Superior temporal gyrus (tissue), 1 donor: ENCODE data around the gene CAPN3.
"Not testable (repeated sequence)": the region's sequence is repeated elsewhere in the genome, so short reads cannot be mapped to it uniquely, and the experiment has no call there.

ENCODE experiments used
- DNase-seq: peaks from one replicate; pipeline ENCODE4 v3.0.0-alpha.2; 2016; ENCODE audit errors: extremely low spot score

The CAPN3 gene

DNA sequence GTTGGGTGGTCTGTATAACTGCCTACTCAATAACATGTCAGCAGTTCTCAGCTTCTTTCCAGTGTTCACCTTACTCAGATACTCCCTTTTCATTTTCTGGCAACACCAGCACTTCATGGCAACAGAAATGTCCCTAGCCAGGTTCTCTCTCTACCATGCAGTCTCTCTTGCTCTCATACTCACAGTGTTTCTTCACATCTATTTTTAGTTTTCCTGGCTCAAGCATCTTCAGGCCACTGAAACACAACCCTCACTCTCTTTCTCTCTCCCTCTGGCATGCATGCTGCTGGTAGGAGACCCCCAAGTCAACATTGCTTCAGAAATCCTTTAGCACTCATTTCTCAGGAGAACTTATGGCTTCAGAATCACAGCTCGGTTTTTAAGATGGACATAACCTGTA, at the start of gene CAPN3:
Gene CAPN3, plus strand, starts transcription at position 253 of the 400 bp plus-strand sequence. CDS start 305 bp downstream, outside the sequence.
- no peak for DNase-seq

DNA sequence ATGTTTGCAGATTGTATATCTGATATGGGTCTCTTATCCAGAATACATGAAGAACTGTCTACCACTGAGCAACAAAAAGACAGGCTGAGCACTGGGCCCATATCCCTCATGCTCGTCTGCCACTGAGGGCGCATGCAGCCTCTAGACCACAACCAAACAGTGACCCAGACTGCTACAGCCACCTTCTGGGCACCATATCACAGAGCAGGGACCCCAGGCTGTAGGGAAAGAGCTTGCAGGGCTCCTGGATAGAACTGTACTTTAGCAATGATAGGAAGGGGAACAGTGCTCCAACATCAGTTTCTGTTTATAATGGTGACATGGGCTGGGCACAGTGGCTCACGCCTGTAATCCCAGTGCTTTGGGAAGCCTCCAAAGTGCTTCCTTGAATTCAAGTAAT, 45.8 kb upstream of the CAPN3 start:
- DNase-seq, result no peak

- DNase-seq, result no peak
Measured at GRCh38 chr15:42314818-42315217, 44.5 kb upstream of the CAPN3 start.

- DNase-seq, result no peak
Measured at GRCh38 chr15:42315521-42315920, 43.8 kb upstream of the CAPN3 start.

- not testable (repeated sequence) for DNase-seq
Measured at GRCh38 chr15:42316282-42316805, 43.0 kb upstream of the CAPN3 start.

DNA sequence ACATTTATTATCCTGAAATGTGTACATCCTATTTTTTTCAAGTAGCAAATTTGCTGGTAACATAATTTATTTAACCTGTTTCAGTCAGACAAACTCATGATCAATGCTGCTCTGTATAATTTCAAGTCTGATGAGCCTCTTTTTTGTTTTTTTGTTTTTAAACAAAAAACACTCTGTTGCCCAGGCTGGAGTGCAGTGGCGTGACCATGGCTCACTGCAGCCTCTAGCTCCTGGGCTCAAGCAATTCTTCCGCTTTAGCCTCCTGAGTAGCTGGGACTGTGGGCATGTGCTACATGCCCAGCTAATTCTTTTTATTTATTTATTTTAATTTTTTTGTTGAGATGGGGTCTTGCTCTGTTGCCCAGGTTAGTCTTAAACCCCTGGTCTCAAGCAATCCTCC, 40.1 kb upstream of the CAPN3 start:
- DNase-seq, result no peak

GRCh38 chr15:42324308-42324707, 35.0 kb upstream of the CAPN3 start:
- no peak for DNase-seq

DNA sequence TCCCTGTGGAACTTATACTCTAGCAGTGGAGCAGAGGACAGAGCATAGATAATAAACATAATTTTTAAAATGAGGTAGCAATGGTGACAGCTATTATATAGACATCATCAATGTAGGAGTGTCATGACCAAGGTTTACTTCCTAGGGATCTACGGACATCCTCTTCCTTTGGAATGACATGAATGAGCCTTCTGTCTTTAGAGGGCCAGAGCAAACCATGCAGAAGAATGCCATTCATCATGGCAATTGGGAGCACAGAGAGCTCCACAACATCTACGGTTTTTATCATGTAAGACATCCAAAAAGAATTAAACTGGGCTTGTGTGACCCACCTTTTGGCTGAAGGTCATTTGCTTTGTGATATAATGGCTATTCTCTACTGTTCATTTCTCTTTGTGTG, 30.1 kb upstream of the CAPN3 start:
- no peak for DNase-seq

GRCh38 chr15:42329992-42330391, 29.3 kb upstream of the CAPN3 start:
- no peak for DNase-seq

DNA sequence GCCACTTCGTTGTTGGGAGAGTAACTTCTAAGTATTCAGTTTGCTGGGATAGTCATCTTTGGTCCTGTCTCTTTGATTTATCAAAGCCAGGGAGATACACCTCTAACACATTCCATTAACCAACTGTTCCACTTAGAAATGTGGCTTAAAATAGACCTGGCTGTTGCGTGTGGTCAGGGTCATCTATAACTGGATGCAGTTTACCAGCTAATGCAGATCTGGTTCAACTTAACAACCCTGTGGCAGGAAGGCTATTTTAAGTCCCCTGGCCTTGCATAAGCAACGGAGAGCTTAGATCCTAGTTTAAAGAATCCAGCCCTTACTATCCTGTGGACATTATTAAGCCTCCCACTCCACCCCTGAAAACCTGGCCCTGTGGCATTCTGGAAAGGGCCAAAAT, 28.1 kb upstream of the CAPN3 start:
- no peak for DNase-seq

DNA sequence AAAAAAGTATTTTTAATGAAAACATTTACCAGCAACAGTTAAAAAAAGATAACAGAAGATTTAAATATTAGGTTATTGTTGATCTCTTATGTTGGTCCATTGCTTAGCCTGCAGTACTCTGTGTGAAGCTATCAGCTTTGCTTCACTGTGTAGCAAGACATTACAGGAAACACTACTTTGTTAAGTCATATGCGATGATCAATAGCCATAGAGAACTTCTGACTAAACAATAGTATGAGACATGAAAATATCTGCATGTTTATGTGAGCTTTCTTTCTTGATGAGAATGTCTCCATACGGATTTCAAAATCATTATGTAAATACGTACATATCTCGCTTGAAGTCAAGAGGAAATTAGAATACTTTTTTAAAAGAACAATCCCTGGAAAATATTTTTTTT, 27.0 kb upstream of the CAPN3 start:
- no peak for DNase-seq

DNA sequence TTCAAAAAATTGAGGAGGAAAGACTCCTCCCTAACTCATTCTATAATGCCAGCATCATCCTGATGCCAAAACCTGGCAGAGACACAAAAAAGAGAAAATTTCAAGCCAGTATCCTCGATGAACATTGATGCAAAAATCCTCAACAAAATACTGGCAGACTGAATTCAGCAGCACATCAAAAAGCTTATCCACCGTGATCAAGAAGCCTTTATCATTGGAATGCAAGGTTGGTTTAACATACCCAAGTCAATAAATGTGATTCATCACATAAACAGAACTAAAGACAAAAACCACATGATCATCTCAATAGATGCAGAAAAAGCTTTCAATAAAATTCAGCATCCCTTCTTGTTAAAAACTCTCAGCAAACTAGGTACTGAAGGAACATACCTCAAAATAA, 24.2 kb upstream of the CAPN3 start:
- DNase-seq, result no peak

DNA sequence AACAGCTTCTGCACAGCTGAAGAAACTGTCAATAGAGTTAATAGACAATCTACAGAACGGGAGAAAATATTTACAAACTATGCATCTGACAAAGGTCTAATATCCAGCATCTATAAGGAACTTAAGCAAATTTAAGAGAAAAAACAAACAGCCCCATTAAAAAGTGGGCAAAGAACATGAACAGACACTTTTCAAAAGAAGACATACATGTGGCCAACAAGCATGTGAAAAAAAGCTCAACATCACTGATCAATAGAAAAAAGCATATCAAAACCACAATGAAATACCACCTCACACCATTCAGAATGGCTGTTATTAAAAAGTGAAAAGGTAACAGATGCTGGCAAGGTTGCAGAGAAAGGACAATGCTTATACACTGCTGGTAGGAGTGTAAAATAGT, 22.7 kb upstream of the CAPN3 start:
- DNase-seq, result not testable (repeated sequence)

DNA sequence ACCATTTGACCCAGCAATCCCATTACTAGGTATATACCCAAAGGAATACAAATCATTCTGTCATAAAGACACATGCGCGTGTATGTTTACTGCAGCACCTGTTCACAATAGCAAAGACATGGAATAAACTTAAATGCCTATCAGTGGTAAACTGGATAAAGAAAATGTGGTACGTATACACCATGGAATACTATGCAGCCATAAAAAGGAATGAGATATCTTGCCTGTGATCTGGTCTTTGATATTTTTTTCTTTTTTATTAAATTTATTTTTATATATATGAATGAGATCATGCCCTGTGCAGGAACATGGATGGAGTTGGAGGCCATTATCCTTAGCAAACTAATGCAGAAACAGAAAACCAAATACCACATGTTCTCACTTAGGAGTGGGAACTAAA, 22.2 kb upstream of the CAPN3 start:
- not testable (repeated sequence) for DNase-seq

DNA sequence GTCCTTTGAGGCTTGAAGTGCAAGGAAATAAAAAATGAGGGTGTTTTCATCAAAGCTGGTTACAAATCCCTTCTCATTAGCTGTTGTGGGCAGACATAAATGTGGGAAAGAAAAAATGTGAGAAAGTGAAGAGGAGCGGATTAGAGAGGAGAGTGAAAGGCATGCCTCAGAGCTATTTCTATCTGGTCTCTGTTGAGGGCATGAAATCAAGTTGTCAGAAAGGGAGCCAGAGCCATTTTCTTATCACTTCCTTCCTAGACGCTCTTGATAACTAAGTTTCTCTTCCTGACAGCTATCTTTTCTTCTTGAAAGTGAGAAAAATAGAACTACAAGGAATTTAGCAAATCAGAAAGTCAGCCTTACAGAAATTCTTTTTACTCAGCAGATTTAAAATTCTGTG, 20.8 kb upstream of the CAPN3 start:
- DNase-seq, result no peak

GRCh38 chr15:42343596-42344232, 15.6 kb upstream of the CAPN3 start:
- DNase-seq, result no peak

GRCh38 chr15:42344763-42345162, 14.5 kb upstream of the CAPN3 start:
- DNase-seq, result no peak

GRCh38 chr15:42345504-42345903, 13.8 kb upstream of the CAPN3 start:
- DNase-seq, result no peak

DNA sequence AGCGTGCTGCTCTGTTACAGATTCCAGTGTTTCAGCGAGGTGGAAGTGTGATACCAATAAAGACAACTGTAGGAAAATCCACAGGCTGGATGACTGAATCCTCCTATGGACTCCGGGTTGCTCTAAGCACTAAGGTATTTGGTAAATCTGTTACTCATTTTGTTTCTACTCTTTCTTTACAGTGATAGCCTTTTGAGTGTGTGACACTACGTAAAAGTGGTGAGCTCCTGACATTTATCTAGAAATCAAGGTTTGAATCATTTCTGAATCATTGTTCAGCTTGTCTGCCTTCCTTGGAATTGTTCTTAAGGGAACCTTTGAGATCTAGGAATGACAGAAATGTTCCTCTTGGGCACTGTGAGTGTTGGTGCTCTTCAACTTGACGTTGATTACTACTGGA, 11.2 kb upstream of the CAPN3 start:
- no peak for DNase-seq

DNA sequence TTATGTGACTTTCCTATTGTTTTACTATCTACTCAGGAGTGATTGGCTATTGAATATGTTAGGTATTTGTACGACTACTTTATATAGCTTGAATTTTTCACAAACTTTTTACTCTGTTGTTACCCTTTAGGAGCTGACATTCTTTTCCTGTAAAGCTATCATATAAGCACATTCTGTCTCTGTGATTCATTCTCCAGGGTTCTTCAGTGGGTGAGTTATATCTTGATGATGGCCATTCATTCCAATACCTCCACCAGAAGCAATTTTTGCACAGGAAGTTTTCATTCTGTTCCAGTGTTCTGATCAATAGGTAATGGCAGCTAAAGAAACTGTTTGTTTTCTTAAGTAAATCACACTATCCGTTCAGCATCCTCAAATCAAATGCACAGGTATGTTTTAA, 10.1 kb upstream of the CAPN3 start:
- DNase-seq, result no peak

GRCh38 chr15:42352401-42352800, 6.9 kb upstream of the CAPN3 start:
- no peak for DNase-seq

DNA sequence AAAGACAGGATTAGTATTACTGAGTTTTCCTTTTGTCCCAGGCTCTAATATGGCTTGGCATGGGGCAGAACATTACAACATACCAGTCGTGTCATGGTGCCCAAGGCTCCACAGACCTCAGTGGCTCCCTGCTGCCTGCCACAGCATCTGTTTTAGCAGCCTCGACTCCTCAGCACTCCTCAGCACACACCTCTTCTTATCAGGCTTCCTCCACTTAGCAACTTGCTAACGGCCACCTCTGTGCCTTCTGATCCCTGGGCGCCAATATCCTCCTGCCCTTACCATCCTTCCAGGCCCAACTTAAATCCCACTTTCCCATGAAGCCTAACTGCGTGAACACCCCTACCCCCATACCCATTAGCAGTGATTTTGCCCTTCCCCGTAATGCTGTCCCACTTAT, 6.2 kb upstream of the CAPN3 start:
- no peak for DNase-seq

DNA sequence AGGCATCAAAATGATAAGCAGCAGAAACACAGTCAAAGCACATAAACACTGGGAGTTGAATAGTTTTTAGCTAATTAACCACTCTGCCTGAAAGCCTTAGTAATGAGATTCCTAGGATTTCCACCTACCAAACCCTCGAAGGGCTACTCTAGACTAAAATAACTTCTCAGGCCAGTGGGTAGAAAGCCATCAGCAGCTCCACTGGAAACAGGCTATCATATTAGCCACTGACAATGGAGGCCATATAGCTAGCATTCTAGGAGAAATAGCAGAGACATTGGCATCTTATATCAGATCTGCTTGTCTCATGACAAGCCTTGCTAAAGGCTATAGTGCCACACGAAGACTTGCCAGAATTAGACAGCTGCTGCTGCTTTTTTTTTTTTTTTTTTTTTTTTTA, 4.5 kb upstream of the CAPN3 start:
- no peak for DNase-seq

DNA sequence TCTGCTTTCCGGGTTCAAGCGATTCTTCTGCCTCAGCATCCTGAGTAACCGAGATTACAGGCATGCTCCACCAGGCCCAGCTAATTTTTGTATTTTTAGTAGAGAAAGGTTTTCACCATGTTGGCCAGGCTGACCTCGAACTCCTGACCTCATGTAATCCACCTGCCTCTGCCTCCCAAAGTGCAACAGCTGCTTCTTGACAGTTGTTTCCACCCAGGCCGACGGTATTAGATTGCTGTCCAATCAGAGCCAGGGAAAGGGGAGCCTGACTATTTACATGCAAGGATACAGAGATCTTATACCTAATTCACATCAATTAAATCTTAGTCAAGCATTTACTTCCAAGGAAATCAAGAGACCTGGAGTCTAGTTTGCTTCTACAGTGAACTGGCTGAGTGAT, 4.0 kb upstream of the CAPN3 start:
- DNase-seq, result no peak
